GM19043 (cell line): Measurements from ENCODE around the gene WDR33.
A peak's percentile ranks its signal among the peaks of the same experiment; 100 is the strongest.
"Not testable (repeated sequence)": the region's sequence is repeated elsewhere in the genome, so short reads cannot be mapped to it uniquely, and the experiment has no call there.

Experiments
- ATAC-seq: cut with Tn5 transposase; IDR thresholded peaks from one replicate; pipeline ENCODE4 v1.9.1; 2021; ENCODE audit warnings: low read depth; ENCODE audit not compliant: unreplicated experiment

WDR33 gene

DNA sequence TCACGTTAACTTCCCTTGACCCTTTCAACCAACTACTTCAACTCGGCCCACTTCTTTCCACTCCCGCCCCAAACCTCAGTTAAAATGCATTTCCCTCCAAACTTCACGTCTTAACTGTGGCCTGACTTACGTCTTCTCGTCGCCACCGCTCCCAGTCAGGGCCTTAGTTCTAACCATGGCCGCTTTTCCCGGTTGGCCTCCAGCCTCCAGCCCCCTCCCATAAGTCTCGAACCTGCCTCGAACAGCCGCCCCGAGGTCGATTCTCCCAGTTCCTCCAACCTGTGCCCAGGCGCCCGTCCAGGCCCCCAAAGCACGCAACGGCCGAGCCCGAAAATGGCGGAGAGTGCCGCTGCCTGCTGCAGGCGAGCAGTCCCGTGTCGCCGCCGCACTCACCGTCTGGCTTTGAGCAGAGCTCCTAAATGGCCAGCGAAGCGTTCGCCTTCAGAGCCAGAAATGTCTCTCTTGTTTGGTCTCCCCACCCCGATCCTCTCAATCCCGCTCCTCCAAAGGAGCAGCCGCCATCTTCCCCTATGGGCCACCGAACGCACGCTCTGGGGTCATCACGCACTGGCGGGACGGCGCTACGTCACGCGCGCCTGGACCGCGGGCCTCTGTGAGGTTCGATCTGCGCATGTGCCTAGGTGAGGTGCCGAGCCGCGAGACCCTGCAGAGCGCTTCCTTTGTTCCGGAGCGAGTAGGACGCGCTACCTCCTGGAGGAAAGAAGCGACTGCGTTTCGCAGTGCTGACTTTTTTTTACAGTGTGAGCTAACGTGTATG, at the start of gene WDR33:
Gene WDR33 (minus strand): TSS at position 553 of the 778 bp plus-strand sequence. CDS start 40,190 bp downstream, outside the sequence.
- ATAC-seq: peak; percentile 98

DNA sequence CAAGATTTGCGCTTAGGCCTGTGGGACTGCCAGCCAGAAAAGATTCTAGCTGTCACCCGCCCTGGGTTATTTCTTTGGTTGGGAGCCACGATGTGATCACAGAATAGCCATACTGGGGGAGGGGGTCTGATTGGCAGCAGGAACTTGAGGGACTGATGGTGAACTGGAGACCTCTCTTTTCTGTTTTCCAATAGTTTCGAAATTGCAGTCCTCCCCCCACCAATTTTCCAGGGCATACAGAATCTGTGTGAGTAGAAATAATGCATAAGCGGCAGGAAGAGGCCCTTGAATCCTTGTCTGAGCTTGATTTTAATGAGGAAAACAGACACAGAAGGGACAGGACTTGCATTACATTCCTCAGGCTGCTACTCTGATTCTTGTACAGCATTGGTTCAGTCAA, 49.2 kb upstream of the WDR33 start:
- no peak for ATAC-seq

DNA sequence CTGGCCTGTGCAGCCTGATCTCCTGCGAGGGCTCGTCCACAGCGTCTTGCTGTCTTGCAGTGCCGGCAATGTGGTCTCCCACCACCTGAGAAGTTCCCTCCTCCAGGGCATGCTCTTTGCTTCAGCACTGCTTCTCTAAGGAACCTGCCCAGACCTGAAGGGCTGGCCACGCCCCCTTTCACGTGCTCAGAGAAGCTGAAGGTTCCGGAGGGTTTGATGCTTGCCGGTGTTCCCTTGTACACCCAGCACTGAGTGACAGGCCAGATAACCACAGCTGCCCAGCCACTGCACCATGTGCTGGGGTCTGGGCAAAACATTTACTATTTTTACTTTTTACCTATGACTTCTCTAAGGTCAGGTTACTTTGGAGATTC, 48.7 kb upstream of the WDR33 start:
- no peak for ATAC-seq

DNA sequence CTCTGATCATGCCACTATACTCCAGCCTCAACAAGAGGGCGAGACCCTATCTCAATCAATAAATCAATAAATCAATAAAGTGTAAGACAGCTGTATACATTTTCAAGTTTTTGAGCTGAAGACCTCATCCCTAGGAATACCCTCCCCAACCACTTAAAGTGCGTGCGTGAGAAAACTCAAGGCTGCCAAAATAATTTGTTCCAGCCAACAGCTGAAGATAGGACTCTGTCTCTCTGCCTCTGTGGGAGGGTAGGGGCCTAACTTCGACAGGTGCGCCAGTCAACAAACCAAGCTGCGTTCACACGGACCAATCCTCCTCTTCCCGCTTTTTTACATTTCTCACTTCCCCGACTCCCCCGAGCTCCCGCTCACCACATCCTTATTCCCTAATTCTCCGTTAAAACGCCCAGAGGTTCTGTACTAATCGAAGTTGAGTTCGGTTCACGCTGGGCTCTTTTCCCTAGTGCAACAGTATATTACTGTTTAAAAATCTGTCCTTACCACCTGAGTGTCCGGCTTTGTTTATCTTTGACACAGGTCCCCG, 46.4 kb upstream of the WDR33 start:
- no peak for ATAC-seq

DNA sequence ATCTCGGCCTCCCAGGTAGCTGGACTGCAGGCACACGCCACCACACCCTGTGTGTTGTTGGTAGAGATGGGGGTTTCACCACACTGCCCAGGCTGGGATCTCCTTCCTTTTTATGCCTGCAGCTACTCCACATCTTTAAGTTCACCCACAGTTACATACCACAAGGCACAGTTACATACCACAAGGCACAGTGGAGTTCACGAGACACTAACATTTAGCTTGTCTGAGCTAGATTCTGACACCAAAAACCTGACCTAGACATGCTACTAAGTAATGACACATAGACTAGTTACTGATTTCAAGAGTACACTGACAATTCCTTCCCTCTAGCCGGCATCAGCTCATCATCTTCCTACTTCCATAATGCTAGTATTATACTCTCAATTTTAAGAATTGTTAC, 42.7 kb upstream of the WDR33 start:
- ATAC-seq: no peak

DNA sequence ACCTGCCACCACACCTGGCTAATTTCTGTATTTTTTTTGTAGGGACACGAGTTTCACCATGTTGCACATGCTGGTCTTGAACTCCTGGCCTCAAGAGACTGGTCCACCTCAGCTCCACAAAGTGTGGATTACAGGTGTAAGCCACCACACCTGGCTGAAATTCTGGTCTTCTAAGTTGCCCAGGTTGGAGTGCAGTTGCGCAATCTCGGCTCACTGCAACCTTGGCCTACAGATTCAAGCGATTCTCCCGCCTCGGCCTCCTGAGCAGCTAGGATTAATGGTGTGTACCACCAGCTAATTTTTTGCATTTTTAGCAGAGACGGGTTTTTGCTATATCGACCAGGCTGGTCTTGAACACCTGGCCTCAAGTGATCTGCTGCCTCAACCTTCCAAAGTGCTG, 41.4 kb upstream of the WDR33 start:
- no peak for ATAC-seq

DNA sequence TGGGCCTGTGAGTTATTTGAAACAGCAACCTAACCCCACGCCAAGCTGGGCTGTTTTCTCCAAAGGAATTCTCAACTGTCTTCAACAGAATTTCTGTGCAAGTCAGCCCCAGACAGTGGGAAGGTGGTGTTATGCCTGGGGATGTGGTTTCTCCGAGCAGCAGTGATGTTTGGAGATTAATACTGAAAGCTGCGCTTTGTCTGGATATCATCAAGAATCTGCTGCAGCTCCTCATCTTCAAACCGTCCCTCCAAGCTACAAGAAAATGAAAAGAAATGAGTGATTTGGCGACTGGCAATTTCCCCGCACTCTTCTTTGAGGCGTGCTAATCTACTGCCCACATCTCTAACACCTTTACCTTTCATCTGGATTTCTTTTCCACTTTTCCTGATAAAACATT, 37.0 kb upstream of the WDR33 start:
- no peak for ATAC-seq

DNA sequence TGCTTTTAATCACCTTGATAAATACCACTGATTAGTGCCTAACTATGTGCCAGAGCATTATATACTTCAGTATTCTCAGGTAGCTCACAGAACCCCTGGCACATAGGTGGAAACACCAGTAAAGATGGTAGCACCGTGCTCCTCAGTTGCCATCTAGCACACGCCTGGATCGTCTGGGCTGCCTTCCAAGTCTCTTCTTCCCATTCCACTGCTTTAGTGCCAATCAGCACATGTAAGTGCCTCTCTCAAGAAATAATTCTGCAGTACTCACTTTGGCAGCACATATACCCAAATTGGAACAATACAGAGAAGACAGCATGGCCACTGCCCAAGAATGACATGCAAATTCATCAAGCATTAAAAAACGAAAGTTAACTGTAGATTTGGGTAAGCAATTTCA, 34.0 kb upstream of the WDR33 start:
- ATAC-seq: no peak

DNA sequence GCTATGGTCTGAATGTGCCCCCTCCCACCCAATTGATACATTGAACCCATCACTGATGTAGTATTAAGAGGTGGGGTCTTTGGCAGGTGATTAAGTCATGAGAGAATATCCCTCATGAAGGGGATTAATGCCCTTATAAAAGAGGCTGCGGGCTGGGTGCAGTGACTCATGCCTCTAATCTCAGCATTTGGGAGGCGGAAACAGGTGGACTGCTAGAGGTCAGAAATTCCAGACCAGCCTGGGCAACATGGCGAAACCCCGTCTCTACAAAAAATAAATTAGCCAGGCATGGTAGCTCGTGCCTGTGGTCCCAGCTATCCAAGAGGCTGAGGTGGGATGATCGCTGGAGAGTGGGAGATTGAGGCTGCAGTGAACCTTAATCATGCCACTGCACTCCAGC, 32.7 kb upstream of the WDR33 start:
- no peak for ATAC-seq

DNA sequence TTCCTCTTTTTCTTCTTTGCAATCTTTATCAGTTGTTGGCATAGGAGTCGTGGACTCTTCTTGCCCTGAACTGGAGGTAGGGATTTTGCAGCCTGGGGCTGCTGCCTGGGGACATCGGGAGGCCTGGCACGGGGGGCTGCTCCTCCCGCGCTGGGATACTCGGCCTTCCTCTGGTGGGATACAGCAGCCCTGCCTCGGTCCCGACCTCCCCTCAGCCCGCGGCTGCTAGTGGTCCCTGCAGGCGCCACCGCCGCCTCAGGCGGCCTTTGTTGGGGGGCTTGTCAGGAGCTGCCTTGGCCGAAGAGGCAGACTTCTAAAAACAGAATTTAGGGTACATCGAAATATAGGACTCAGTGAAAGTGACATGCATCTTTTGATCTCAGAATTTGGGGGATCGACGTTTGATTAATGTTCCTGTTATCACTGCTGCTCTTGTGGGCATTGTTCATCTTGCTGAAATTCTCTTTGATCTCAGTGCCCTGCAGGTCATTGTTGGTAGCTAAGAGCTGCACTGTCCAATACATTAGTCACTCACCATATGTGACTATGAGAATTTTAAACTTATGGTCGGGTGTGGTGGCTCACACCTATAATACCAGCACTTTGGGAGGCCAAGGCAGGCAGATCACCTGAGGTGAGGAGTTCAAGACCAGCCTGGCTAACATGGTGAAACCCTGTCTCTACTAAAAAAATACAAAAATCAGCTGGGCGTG, 30.7 kb upstream of the WDR33 start:
- no peak for ATAC-seq

DNA sequence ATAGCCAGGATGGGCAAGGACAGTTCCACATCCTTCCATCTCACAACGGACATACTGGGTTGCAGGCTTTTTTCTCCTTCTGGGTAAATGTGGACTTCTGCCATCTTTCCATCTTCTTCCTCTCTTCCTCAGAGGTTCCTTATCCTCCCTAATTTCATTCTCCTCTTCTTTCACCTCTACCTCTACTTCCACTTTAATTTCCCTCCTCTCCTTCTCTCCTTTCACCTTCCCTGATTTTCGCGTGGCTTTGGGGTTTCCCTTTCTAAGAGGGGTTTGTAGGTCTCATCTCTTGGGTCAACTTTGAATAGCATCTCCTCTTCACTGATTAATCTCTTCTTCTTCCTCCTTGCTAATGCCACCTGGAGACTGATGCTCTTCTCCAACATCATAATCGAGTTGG, 29.9 kb upstream of the WDR33 start:
- ATAC-seq: no peak

DNA sequence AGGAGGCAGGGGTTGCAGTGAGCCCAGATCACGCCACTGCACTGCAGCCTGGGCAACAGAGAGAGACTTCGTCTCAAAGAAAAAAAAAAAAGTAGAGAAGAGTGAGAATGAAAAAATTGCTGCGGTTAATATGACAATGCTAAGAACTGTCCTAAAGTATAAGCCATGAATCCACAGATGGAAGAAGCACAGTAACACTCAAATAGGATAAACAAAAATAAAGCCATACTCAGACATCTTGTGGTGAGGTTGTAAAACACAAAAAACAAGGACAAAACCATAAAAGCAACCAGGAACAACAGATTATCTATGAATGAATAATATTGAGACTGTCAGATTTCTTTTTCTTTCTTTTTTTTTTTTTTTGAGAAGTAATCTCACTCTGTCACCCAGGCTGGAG, 24.0 kb upstream of the WDR33 start:
- no peak for ATAC-seq

DNA sequence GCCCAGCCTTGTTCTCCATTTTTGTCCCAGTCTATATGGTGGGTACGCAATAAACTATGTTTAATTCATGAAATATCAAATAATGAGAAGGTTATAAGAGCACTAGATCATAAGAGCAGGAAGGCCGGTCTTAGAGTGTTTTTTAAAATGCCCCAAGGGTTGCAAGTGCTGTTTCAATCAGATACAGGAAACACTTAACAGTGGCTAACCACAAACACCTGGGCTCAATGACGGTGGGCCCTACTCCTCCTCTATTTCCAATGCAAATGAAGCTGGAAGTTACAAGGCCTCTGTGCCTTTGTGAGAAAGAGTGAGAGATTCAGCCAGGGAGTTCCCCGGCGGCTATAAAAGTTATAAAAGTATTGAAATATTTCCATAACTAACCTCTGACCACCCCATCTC, 18.9 kb upstream of the WDR33 start:
- ATAC-seq: peak; percentile 99

DNA sequence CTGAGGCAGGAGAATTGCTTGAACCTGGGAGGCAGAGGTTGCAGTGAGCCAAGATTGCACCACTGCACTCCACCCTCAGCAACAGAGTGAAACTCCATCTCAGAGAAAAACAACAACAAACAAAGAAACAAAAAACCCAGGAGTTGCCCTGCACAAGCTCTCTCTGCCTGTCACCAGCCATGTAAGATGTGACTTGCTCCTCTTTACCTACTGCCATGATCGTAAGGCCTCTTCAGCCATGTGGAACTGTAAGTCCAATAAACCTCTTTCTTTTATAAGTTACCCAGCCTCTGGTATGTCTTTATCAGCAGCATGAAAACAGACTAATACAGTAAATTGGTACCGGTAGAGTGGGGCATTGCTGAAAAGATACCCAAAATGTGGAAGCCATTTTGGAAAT, 15.7 kb upstream of the WDR33 start:
- not testable (repeated sequence) for ATAC-seq

DNA sequence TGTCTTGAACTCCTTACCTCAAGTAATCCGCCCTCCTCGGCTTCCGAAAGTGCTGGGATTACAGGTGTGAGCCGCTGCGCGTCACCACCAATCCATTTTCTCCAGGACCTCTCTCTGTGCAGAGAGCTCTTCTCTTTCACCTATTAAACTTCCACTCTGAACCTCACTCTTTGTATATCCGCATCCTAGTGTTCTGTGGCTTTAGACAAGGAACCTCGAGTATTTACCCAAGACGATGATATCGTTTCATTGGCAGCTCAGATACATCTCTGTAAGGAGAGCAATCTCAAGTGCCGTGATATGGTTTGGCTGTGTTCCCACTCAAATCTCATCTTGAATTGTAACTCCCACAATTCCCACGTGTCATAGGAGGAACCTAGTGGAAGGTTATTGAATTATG, 15.1 kb upstream of the WDR33 start:
- ATAC-seq: no peak

DNA sequence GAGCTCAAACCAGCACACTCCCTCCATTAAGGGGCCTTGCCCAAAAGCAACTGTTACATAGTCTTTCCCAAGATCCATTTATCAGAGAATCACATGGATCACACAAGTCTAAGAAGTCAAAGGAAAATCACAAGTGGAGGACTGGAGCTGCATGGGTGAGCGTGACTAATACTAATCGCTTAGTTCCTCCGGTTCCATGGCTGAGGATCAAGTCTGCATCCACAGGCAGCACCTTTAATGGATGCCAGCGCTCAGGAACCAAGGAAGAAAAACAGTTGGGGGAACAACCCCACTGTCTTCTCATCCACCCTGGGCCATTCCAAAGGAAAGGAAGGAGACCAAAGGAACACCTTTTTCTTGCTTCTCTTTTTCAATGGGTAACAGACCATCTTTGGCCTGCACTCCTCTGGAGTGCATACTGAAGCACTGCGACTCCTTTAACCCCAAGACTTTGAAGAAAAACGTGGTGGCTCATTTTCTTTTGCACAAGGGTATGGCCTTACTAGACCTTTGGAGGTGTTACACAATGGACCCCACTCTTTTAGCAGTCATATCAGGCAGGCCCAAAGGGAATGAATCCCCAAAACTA, 9.2 kb upstream of the WDR33 start:
- ATAC-seq: no peak

DNA sequence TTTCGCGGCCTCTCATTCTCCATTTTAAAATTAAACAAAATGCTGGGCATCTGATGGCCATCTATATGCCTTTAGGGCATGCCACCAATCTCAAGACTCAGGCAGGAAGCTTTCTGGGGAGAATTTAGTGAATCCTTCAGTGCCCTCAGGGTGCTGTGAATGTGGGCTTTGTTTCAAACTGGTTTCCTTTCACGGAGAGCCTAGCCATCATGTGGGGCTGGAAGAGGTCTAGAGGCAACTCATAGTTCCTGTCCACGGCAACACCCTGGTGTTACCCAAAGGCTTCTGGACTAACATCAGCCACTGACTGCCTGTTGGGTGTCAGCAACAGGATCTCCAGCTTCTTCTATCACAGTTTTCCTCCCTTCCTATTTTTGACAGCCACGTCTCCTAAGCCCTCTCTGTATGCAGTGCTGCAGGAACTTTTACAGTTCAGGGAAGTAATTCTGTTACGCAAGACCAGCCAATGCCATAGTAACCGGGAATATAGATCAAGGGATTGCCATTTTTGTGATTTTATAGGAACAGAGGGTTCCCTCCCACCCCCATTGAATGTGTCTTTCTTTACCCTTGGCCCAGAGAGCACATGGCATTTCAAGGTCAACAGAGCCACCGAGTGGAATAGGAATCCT, 7.9 kb upstream of the WDR33 start:
- no peak for ATAC-seq

DNA sequence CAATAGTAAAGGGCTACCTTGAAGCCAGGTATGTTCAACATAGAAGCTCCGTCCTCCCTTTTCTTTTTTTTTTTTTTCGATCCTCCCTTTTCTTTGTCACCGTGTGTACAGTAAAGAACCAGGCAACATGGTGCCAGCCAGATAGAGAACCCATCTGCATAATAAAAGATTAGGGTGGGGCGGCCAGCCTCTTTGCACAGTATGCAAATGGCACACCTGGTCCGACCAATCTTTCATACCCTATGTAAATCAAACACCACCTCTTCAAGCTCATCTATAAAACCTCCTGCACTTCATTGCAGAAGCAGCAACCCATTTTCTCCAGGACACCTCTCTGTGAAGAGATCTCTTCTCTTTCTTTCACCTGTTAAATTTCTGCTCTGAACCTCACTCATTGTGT, 7.3 kb upstream of the WDR33 start:
- ATAC-seq: no peak

DNA sequence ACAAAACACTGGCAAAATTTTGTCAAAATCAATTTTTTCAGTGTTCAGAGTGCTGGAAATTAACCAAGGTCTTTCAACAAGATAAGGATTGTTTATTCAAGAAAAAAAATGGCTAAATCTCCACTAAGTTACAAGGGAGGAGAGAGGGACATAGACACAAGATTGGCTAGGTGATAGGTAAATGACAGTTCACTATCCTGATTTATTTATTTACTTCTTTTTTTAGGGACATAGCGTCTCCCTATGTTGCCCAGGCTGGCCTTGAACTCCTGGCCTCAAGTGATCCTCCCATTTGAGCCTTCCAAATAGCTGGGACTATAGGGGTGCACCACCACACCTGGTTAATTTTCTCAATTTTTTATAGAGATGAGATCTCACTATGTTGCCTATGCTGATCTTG, 3.7 kb upstream of the WDR33 start:
- no peak for ATAC-seq

DNA sequence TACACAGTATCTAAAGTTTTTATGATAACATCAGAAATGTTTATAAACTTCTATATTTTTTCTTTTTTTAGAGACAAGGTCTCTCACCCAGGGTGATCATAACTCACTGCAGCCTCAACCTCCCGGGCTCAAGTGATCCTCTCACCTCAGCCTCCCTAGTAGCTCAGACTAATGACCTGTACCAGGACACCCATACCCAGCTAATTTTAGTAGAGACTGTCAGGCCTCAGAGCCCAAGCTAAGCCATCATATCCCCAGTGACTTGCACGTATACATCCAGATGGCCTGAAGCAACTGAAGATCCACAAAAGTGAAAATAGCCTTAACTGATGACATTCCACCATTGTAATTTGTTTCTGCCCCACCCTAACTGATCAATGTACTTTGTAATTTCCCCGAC, 1.5 kb upstream of the WDR33 start:
- ATAC-seq: not testable (repeated sequence)
